Upper lobe of right lung (tissue), 1 donor: Measurements from ENCODE around the gene LRRN3. TPM values are rescaled to one million over a fixed set of nuclear protein-coding genes. Genes with fewer than 3 reads are reported as not detected.

ENCODE experiments used
- ATAC-seq: fragments of 200-7000 bp; cut with Tn5 transposase; one replicate; pipeline ENCODE4 v1.9.1; 2020; ENCODE audit warnings: mild to moderate bottlenecking, moderate library complexity
- DNase-seq: peaks from one replicate; pipeline ENCODE4 v3.0.0-alpha.2; 2020
- H3K27ac ChIP-seq: fragments of 200-600 bp; one replicate; pipeline ENCODE4 v1.8.0; 2022
- H3K27me3 ChIP-seq: fragments of 200-600 bp; one replicate; pipeline ENCODE4 v1.8.0; 2022; ENCODE audit warnings: mild to moderate bottlenecking
- H3K36me3 ChIP-seq: fragments of 200-600 bp; one replicate; pipeline ENCODE4 v1.8.0; 2022
- H3K4me1 ChIP-seq: fragments of 200-600 bp; one replicate; pipeline ENCODE4 v1.8.0; 2022
- H3K4me3 ChIP-seq: fragments of 200-600 bp; one replicate; pipeline ENCODE4 v1.8.0; 2022; ENCODE audit warnings: mild to moderate bottlenecking
- H3K9me3 ChIP-seq: fragments of 200-600 bp; one replicate; pipeline ENCODE4 v1.8.0; 2022
- intact Hi-C: fragments of 100-400 bp; cut with DNase I; formaldehyde crosslinking; loops from one replicate; pipeline ENCODE4 v1.11.0; 2022
- total RNA-seq: library from RNA; stranded (reverse); fragmentation: NEBNext Ultra II Directional; extraction: Animal tissue kit (Norgen Biotek cat#: 25700); gene quantifications from one replicate; pipeline ENCODE4 v1.2.1, GENCODE V29; 2021
- TF ChIP-seq, protein P1 (sequence below): fragments of 200-600 bp; IDR thresholded peaks from one replicate; pipeline ENCODE4 v1.8.0; 2022; ENCODE audit warnings: antibody characterized with exemption
- donor health status: DM: no; HTN: yes; CAD: no; lungs with severe emphysema.

The LRRN3 gene
- total RNA-seq, 1 donor from 2014 or later = 8.9 TPM

DNA sequence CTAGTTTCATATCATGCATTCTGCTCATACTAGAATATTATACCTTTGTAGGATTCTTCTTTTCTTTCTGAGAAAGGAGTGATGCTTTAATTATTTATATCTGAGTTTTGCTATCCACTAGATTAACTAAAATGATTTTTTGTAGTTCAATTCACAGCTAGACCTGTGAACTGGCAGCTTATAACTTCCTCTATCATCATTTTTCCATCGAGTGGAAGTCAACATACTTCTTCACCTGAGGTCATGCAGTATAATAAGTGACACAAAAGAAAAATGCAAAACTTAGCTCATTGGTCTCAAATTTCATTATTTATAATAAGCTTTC lies 8.0 kb downstream of the LRRN3 start:
- no peak overlapping the region for H3K27ac ChIP-seq
- DNase-seq (no peak), ATAC-seq (no peak)
- no peak overlapping the region for H3K4me3 ChIP-seq
- no peaks in the 10 kb centered on the region for H3K36me3 ChIP-seq
- no peaks in the 10 kb centered on the region for H3K27me3 ChIP-seq
- TF ChIP-seq, protein P1, sequence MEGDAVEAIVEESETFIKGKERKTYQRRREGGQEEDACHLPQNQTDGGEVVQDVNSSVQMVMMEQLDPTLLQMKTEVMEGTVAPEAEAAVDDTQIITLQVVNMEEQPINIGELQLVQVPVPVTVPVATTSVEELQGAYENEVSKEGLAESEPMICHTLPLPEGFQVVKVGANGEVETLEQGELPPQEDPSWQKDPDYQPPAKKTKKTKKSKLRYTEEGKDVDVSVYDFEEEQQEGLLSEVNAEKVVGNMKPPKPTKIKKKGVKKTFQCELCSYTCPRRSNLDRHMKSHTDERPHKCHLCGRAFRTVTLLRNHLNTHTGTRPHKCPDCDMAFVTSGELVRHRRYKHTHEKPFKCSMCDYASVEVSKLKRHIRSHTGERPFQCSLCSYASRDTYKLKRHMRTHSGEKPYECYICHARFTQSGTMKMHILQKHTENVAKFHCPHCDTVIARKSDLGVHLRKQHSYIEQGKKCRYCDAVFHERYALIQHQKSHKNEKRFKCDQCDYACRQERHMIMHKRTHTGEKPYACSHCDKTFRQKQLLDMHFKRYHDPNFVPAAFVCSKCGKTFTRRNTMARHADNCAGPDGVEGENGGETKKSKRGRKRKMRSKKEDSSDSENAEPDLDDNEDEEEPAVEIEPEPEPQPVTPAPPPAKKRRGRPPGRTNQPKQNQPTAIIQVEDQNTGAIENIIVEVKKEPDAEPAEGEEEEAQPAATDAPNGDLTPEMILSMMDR = no peak
- intact Hi-C loops = no loop called here
- H3K4me1 ChIP-seq = no peaks in the 10 kb centered on the region
- H3K9me3 ChIP-seq = no peaks in the 10 kb centered on the region

DNA sequence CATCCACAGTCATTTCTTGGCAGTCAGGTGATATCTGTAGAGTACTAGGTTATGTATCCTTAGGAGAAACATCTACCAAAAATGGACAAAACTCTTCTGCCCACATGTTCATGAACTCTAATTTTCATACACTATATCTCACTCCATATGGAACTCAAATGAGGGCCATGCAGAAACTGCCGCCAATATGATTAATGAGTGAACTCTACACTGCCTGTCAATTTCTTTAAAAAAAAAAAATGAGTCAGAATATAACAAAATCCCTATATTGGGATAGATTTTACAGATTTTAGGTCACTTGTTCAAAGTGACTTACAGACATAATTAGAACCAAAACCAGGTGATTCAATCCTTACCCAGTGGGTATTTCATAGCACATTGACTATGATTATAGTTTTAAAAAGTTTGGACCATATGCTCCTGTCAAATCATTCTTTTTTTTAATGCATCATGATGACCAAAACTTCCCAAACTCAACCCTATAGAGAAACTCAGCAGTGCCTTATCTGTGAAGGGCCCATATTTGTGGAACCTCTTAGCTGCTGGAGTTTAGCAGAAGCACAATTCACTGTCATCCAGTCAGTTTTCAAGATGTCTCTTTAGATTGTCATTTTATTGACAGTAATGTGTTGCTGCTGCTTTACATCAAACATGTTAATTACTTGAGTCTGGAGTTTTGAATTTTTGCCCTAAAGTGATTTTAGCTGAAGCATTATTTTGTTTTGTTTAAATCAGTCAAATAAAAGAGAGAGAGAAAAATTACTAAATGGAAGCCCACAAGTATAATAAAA lies 11.1 kb downstream of the LRRN3 start:
- Histone ChIP-seq H3K4me3 (no peak overlapping the region), H3K9me3 (no peaks in the 10 kb centered on the region), H3K4me1 (no peaks in the 10 kb centered on the region), H3K27me3 (no peaks in the 10 kb centered on the region), H3K27ac (no peak overlapping the region), H3K36me3 (no peaks in the 10 kb centered on the region)
- ATAC-seq (no peak), DNase-seq (no peak)
- intact Hi-C loops = no loop called here
- TF ChIP-seq, protein P1 = no peak

DNA sequence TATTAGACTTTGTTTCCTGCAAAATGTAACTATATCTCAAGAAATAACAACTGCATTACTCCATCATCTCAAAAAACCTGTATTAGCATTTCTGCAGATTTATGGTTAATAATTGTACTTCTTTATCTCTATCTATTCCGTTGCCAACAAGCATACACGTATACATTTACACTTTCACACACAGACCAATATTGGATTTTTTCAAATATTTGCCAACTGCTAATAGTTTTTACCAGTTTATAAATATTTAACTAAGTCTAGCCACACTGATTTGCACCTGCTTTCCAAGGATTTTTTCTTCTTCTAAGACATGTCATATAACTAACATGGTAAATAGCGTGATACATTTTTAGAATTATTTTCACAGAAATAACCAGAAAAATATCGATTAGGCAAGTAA lies 12.2 kb downstream of the LRRN3 start:
- Histone ChIP-seq H3K27me3 (no peaks in the 10 kb centered on the region), H3K4me3 (no peak overlapping the region), H3K36me3 (no peaks in the 10 kb centered on the region), H3K4me1 (no peaks in the 10 kb centered on the region), H3K9me3 (no peaks in the 10 kb centered on the region), H3K27ac (no peak overlapping the region)
- TF ChIP-seq, protein P1 = no peak
- intact Hi-C loops = no loop called here
- ATAC-seq (no peak), DNase-seq (no peak)

DNA sequence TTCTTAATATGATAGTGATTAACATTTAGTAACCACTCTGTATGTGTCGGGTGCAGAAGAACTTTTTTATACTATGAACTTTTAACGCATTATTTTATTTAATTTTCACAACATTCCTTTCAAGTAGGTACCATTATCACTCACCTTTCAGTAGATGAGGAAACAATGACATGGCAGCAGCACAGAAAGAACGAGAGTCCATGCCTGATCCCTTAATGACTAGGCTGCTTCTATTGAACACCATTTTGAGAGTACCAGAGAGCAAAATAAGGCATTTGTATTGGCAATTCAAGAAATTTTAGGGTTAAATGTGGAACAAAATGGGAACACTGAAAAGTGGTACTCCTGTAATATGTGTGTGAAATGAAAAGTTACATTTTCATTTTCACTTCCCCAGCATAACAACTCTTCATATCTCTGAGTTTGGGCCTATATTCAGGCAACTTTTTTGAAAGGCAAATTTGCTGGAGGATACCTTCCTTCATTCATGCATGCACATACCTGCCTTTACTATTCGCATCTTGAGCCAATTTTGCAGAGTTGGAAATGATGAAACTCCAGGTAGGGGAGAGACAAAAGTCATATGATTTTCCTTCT lies 12.8 kb downstream of the LRRN3 start:
- ATAC-seq = no peak
- no peak overlapping the region for H3K27ac ChIP-seq
- TF ChIP-seq, protein P1 = no peak
- H3K27me3 ChIP-seq = no peaks in the 10 kb centered on the region
- peaks cover 3% of the 10 kb centered on the region for H3K4me1 ChIP-seq
- no peaks in the 10 kb centered on the region for H3K9me3 ChIP-seq
- DNase-seq = no peak
- no peak overlapping the region for H3K4me3 ChIP-seq
- no peaks in the 10 kb centered on the region for H3K36me3 ChIP-seq
- intact Hi-C loops = no loop called here

DNA sequence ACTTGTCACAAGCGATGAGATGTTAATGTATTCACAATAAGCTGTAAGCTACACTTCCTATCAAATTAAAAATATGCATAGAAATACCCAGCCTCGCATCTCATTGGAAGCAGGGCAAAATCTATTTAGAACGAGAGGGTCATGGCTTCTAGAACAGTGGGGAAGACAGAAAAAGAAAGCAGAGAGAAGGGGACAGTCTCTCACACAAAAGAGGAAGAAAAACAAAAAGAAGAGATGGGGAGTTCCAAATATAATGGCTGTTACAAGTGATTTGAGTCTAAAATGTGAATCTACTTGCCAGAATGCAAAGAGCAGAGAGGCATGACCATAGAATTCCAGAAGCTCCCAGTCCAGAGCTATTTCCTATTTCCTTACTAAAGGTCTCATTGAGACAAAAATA lies 13.8 kb downstream of the LRRN3 start:
- intact Hi-C loops = no loop called here
- no peak overlapping the region for H3K4me3 ChIP-seq
- H3K27ac ChIP-seq = no peak overlapping the region

More for the DNA sequence above, 13.8 kb downstream of the LRRN3 start:
- DNase-seq (no peak), ATAC-seq (no peak)
- TF ChIP-seq, protein P1 = no peak
- H3K27me3 ChIP-seq = no peaks in the 10 kb centered on the region
- peaks cover 3% of the 10 kb centered on the region for H3K4me1 ChIP-seq
- no peaks in the 10 kb centered on the region for H3K9me3 ChIP-seq
- H3K36me3 ChIP-seq = no peaks in the 10 kb centered on the region
